A673 (cell line): ENCODE results near the gene KCNC1.

ENCODE experiments used
- CTCF ChIP-seq: fragments of 300-800, 200-600 bp; sonication (generic); conservative IDR thresholded peaks from 2 replicates; pipeline ENCODE4 v1.5.1; 2017; ENCODE audit warnings: low read depth, mild to moderate bottlenecking, antibody characterized with exemption, low read length, moderate library complexity, mixed read lengths
- EZH2 ChIP-seq: fragments of 200-600 bp; sonication (generic); IDR thresholded peaks from 2 replicates; pipeline ENCODE4 v1.6.1; 2017; ENCODE audit warnings: borderline replicate concordance, low read depth, mild to moderate bottlenecking, mixed read lengths, antibody characterized with exemption, low read length; ENCODE audit not compliant: poor library complexity, severe bottlenecking

GRCh38 chr11:17746096-17746495, 11.5 kb downstream of the KCNC1 start:
- TF ChIP-seq CTCF (no peak), EZH2 (no peak)
